ENCODE measurements around the gene MAK.
"Not testable (repeated sequence)": the region's sequence is repeated elsewhere in the genome, so short reads cannot be mapped to it uniquely, and the experiment has no call there.

Gene MAK, protein sequence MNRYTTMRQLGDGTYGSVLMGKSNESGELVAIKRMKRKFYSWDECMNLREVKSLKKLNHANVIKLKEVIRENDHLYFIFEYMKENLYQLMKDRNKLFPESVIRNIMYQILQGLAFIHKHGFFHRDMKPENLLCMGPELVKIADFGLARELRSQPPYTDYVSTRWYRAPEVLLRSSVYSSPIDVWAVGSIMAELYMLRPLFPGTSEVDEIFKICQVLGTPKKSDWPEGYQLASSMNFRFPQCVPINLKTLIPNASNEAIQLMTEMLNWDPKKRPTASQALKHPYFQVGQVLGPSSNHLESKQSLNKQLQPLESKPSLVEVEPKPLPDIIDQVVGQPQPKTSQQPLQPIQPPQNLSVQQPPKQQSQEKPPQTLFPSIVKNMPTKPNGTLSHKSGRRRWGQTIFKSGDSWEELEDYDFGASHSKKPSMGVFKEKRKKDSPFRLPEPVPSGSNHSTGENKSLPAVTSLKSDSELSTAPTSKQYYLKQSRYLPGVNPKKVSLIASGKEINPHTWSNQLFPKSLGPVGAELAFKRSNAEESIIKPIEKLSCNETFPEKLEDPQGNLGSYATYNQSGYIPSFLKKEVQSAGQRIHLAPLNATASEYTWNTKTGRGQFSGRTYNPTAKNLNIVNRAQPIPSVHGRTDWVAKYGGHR

GRCh38 chr6:10837995-10838793, at the start of gene MAK:
TSS of gene MAK (minus strand) at chr6:10838539. CDS start at chr6:10830648, 7,891 bp downstream.
- peak within 1 kb of the TSS; percentile 62 to 67 for H3K4me3 ChIP-seq (replicated peaks in 1 of 2; ENCODE audit: low read depth in 2 of 2, low read length in 2 of 2)
- TF ChIP-seq, protein P1, sequence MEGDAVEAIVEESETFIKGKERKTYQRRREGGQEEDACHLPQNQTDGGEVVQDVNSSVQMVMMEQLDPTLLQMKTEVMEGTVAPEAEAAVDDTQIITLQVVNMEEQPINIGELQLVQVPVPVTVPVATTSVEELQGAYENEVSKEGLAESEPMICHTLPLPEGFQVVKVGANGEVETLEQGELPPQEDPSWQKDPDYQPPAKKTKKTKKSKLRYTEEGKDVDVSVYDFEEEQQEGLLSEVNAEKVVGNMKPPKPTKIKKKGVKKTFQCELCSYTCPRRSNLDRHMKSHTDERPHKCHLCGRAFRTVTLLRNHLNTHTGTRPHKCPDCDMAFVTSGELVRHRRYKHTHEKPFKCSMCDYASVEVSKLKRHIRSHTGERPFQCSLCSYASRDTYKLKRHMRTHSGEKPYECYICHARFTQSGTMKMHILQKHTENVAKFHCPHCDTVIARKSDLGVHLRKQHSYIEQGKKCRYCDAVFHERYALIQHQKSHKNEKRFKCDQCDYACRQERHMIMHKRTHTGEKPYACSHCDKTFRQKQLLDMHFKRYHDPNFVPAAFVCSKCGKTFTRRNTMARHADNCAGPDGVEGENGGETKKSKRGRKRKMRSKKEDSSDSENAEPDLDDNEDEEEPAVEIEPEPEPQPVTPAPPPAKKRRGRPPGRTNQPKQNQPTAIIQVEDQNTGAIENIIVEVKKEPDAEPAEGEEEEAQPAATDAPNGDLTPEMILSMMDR (IDR thresholded peaks at IDR 0.05; ENCODE audit: low read depth, low read length) = no peak
- peak; percentile 70 to 84 for DNase-seq (ENCODE audit: low read depth in 2 of 2)

GRCh38 chr6:10886691-10887502, 48.6 kb upstream of the MAK start, which contains the start of gene SYCP2L:
TSS of gene SYCP2L (plus strand) at chr6:10887052. CDS start at chr6:10887127, 75 bp downstream.
- TF ChIP-seq, protein P1 (IDR thresholded peaks at IDR 0.05; ENCODE audit: low read depth, low read length) = no peak
- peak; percentile 59 to 64 for DNase-seq (ENCODE audit: low read depth in 2 of 2)
- peak within 1 kb of the TSS; percentile 21 to 35 for H3K4me3 ChIP-seq (replicated peaks in 1 of 2; ENCODE audit: low read depth in 2 of 2, low read length in 2 of 2)

- not testable (repeated sequence) for H3K4me3 ChIP-seq (replicated peaks in 1 of 2; ENCODE audit: low read depth in 2 of 2, low read length in 2 of 2); DNase-seq (ENCODE audit: low read depth in 2 of 2)
Measured at GRCh38 chr6:10886365-10886690, 48.0 kb upstream of the MAK start.

- DNase-seq (ENCODE audit: low read depth in 2 of 2) = no peak
- H3K4me3 ChIP-seq (replicated peaks in 1 of 2; ENCODE audit: low read depth in 2 of 2, low read length in 2 of 2) = no peak overlapping the region
- TF ChIP-seq, protein P1 (IDR thresholded peaks at IDR 0.05; ENCODE audit: low read depth, low read length) = no peak
Measured at GRCh38 chr6:10884245-10884972, 46.1 kb upstream of the MAK start.

- DNase-seq (ENCODE audit: low read depth in 2 of 2) = no peak
- TF ChIP-seq, protein P1 (IDR thresholded peaks at IDR 0.05; ENCODE audit: low read depth, low read length) = no peak
- H3K4me3 ChIP-seq (replicated peaks in 1 of 2; ENCODE audit: low read depth in 2 of 2, low read length in 2 of 2) = no peak overlapping the region
Measured at GRCh38 chr6:10883312-10884244, 45.2 kb upstream of the MAK start.

DNA sequence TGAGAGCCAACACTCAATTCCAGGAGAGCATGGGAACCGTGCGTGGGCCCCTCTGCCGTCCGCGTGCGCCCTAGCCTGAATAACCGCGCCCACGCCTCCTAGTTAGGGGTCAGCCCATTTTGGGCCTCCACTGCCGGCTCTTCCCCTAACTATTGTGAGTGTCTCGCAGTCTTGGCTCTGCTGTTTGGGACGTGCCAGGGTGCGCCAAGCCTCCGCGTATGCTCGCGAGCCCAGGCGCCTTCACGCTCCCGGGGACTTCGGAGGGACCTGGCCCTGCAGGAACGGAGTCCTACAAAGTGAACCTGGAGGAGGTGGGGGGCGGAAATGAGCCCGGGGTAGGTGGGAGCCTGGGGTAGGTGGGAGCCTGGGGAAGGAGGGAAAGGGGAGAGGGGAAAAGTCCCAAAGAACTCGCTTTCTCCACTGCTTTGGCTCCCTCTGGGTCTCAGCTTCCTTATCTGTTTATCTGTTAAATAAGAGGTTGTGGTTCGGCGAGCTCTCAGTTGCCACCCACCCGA, 44.4 kb upstream of the MAK start:
- TF ChIP-seq, protein P1 (IDR thresholded peaks at IDR 0.05; ENCODE audit: low read depth, low read length) = no peak
- no peak for DNase-seq (ENCODE audit: low read depth in 2 of 2)
- no peak overlapping the region for H3K4me3 ChIP-seq (replicated peaks in 1 of 2; ENCODE audit: low read depth in 2 of 2, low read length in 2 of 2)

GRCh38 chr6:10882253-10882630, 43.9 kb upstream of the MAK start:
- DNase-seq (ENCODE audit: low read depth in 2 of 2); H3K4me3 ChIP-seq (replicated peaks in 1 of 2; ENCODE audit: low read depth in 2 of 2, low read length in 2 of 2): not testable (repeated sequence)
